Stomach smooth muscle (tissue), 2 donors: Measurements from ENCODE around the gene FOXO4.
A peak's percentile ranks its signal among the peaks of the same experiment; 100 is the strongest.

ENCODE experiments used
- H3K27ac ChIP-seq: one replicate; pipeline ENCODE4 v1.7.0; 2013; ENCODE audit warnings: mild to moderate bottlenecking, low read length, inconsistent platforms
- H3K27me3 ChIP-seq, 2 donors: one replicate each; pipeline ENCODE4 v1.7.0; 2013; ENCODE audit warnings: low read length in 2 of 2; ENCODE audit not compliant: insufficient read depth in 2 of 2, control insufficient read depth in 1 of 2
- H3K36me3 ChIP-seq, 2 donors: one replicate each; pipeline ENCODE4 v1.7.0; 2013; ENCODE audit warnings: low read length in 2 of 2; ENCODE audit not compliant: control insufficient read depth in 2 of 2, insufficient read depth in 2 of 2
- H3K4me1 ChIP-seq: one replicate; pipeline ENCODE4 v1.7.0; 2013; ENCODE audit warnings: low read length; ENCODE audit not compliant: control insufficient read depth, insufficient read depth
- H3K4me3 ChIP-seq, 2 donors: one replicate each; pipeline ENCODE4 v1.7.0; 2013; ENCODE audit warnings: low read length in 2 of 2
- H3K9ac ChIP-seq, 2 donors: one replicate each; pipeline ENCODE4 v1.7.0; 2013; ENCODE audit warnings: low read length in 2 of 2, mild to moderate bottlenecking in 1 of 2
- H3K9me3 ChIP-seq, 2 donors: one replicate each; pipeline ENCODE4 v1.7.0; 2013; ENCODE audit warnings: low read length in 2 of 2; ENCODE audit not compliant: control insufficient read depth in 2 of 2
- donor health status: healthy.
- donor health status: Pancreatic carcinoma.

Gene FOXO4

DNA sequence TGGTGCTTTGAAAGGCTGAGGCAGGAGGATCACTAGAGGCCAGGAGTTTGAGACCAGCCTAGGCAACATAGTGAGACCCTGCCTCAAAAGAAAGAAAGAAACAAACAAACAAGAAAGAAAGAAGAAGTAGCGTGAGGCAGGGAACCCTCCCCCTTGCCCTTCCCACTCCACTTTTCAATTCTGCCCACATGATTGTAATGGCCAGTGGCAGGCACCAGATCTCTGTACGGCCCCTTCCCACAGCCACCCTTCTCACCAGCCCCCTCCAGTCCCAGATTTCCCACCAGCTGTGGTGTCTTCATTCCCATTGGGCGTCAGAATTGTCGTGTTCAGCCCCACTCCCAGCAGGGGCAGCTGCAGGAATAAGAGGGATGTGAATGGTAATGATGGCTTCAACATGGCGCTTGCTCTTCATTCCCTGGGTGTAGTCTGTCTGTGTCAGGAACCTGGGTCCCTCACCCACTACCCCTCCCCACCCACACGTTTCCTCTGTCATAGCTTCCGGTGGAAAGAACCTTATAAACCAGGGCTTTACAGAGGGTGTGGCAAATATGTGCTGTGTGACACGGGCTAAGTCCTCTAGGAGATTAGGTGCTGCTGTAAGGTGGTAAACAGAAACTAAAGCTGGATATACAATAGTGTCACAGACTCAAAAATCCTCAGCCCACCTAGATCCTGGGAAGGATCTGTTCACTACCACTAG, 15.6 kb downstream of the FOXO4 start, which contains the start of gene IL2RG:
Gene IL2RG (minus strand): TSS at position 437 of the 703 bp plus-strand sequence. CDS start 38 bp downstream, at position 399.
- H3K36me3 ChIP-seq, result no peaks in the 10 kb centered on the region
- peaks cover 0 to 24% of the 10 kb centered on the region in 2 donors for H3K27me3 ChIP-seq
- no peak within 1 kb of the TSS for H3K27ac ChIP-seq
- no peak within 1 kb of the TSS for H3K4me3 ChIP-seq
- no peaks in the 10 kb centered on the region for H3K9me3 ChIP-seq
- no peak within 1 kb of the TSS for H3K9ac ChIP-seq
- peaks cover 2% of the 10 kb centered on the region for H3K4me1 ChIP-seq

DNA sequence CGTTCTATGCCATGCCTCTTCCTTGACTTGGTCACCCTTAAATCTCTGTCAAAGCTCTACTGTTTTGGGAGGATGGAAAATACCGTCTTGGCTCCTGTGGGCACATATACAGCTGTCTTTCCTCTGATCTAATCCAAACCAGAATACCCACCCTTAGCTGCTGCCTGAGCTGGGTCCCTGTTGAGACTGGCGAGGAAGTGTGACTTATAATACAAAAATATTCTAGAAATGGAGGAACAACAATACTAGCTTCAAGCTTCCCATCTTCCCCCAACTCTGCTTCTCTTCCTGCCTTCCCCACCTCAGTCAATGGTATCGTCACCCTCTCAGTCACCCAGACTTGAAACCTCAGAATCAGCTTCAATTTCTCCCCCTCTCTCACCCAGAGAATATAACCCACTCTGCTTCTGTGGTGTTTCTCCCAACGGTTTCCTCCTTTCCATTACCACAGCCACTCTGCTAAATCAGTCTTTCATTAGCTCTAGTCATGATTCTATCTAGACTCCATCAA, 16.3 kb downstream of the FOXO4 start:
- Histone ChIP-seq H3K27me3 (peaks cover 0 to 21% of the 10 kb centered on the region in 2 donors), H3K9ac (no peak overlapping the region), H3K4me3 (no peak overlapping the region), H3K4me1 (peaks cover 2% of the 10 kb centered on the region), H3K27ac (no peak overlapping the region), H3K36me3 (no peaks in the 10 kb centered on the region), H3K9me3 (no peaks in the 10 kb centered on the region)

DNA sequence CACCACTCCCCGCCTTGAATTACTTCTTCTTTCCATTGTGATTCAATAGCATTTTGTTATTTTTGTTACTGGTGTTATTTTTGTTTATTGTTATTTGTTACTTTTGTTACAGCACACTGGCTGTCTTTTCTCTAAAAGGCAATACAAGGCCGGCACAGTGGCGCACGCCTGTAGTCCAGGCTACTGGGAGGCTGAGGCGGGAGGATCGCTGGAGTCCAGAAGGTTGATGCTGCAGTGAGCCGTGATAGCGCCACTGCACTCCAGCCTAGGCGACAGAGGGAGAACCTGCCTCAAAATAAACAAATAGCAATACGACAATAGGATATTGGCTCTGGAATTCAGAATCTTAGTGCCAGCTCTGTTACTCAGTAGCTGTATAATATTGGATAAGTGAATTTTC, 21.7 kb downstream of the FOXO4 start:
- Histone ChIP-seq H3K9ac (no peak overlapping the region), H3K27ac (no peak overlapping the region), H3K36me3 (peaks cover 15 to 16% of the 10 kb centered on the region in 2 donors), H3K9me3 (no peaks in the 10 kb centered on the region), H3K27me3 (peaks cover 0 to 3% of the 10 kb centered on the region in 2 donors), H3K4me3 (no peak overlapping the region), H3K4me1 (peaks cover 6% of the 10 kb centered on the region)

DNA sequence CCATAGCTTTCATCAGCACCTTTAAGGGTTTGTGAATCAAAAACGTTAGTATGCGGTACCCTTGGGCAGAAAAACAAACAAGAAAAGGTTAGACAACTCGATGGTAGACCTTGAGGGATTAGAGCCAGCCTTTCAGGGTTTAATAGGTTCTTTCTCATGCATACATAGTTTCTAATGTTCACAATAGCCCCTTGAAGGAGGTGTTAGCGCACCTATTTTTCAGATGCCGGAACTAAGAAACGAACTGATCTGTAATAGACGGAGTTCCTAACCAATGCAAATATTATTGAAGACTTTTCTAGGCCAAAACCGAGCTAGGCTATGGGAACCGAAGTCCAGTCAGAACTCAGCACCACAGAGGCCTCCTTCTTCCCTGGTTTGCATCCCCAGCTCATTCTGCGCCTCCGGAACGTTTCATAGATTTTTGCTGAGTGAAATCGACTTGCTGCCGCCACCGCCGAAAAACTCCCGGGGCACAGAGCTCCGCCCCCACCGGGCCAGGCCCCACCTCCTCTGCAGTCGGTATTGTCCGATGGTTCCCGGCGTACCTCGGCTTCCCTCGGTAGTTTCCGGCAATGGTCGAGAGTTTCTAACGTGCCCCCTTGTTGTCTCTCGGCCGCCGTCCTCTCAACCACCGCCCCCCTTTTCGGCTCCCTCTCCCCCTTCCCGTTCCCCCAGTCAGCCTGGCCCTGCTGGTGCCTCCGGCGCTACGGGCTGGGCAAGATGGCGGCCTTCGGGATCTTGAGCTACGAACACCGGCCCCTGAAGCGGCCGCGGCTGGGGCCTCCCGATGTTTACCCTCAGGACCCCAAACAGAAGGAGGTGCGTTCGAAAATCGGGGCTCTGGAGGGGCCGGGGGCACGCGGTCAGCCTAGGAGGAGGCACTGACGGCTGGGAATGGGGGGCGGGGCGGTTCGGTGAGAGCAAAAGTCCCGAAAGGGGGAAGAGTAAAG, 22.7 kb downstream of the FOXO4 start, which contains the start of gene MED12:
Gene MED12 (plus strand): TSS at position 565 of the 953 bp plus-strand sequence. CDS start 159 bp downstream, at position 724.
- H3K4me3 ChIP-seq, result peak within 1 kb of the TSS; percentile 70 to 73
- H3K27ac ChIP-seq, result peak within 1 kb of the TSS; percentile 49
- peaks cover 6% of the 10 kb centered on the region for H3K4me1 ChIP-seq
- H3K9me3 ChIP-seq, result no peaks in the 10 kb centered on the region
- H3K36me3 ChIP-seq, result peaks cover 25% of the 10 kb centered on the region in 2 donors
- peak within 1 kb of the TSS; percentile 72 to 73 for H3K9ac ChIP-seq
- H3K27me3 ChIP-seq, result peaks cover 0 to 3% of the 10 kb centered on the region in 2 donors

DNA sequence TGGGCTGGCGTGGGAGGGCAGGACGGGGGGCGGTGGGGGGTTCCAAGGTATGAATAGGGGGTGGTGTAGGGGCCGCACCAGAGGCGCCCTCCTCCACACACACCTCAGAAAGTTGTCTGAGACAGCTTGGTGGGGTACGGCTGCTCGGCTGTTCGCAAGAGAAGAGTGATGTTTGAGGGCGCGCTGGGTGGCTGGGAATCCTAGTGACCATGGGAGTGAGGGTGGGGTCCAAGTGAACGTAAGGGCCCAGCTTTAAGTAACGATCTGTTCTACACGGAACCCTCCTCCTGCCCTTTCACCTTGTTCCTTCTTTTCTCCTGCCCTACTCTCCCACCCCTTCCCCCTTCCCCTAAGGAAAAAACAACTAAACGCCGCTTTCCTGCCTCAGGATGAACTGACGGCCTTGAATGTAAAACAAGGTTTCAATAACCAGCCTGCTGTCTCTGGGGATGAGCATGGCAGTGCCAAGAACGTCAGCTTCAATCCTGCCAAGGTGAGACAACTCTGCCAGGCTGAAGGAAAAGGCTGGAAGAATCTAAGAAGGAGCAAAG, 23.4 kb downstream of the FOXO4 start:
- peak overlapping the region; percentile 70 to 73 for H3K4me3 ChIP-seq
- no peaks in the 10 kb centered on the region for H3K9me3 ChIP-seq
- H3K27ac ChIP-seq, result peak overlapping the region; percentile 49
- H3K9ac ChIP-seq, result peak overlapping the region; percentile 58 to 73
- H3K27me3 ChIP-seq, result peaks cover 0 to 5% of the 10 kb centered on the region in 2 donors
- peaks cover 31 to 32% of the 10 kb centered on the region in 2 donors for H3K36me3 ChIP-seq
- peaks cover 6% of the 10 kb centered on the region for H3K4me1 ChIP-seq

DNA sequence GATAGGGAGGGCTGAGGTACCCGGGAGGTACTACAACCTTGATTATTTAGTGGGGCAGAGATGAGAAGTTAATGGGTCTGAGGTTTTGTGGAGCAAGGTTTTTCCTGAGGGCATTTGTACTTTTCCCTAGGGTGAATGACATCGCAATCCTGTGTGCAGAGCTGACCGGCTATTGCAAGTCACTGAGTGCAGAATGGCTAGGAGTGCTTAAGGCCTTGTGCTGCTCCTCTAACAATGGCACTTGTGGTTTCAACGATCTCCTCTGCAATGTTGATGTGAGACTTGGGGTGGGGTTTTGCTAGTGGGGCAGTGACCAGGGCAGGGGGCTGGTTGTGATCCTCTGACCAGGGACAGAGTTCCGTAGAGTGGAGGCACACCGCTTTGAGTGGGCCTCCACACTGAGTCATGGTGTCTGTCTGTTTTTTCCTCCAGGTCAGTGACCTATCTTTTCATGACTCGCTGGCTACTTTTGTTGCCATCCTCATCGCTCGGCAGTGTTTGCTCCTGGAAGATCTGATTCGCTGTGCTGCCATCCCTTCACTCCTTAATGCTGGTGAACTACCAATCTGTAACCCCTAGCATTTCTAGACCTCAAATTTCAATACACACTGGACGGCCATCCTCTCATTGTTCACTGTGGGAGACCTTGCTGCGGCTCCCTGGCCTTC, 32.6 kb downstream of the FOXO4 start:
- Histone ChIP-seq H3K9ac (no peak overlapping the region), H3K4me1 (peaks cover 4% of the 10 kb centered on the region), H3K4me3 (no peak overlapping the region), H3K27me3 (peaks cover 0 to 14% of the 10 kb centered on the region in 2 donors), H3K9me3 (no peaks in the 10 kb centered on the region), H3K27ac (no peak overlapping the region), H3K36me3 (peaks cover 47 to 66% of the 10 kb centered on the region in 2 donors)

DNA sequence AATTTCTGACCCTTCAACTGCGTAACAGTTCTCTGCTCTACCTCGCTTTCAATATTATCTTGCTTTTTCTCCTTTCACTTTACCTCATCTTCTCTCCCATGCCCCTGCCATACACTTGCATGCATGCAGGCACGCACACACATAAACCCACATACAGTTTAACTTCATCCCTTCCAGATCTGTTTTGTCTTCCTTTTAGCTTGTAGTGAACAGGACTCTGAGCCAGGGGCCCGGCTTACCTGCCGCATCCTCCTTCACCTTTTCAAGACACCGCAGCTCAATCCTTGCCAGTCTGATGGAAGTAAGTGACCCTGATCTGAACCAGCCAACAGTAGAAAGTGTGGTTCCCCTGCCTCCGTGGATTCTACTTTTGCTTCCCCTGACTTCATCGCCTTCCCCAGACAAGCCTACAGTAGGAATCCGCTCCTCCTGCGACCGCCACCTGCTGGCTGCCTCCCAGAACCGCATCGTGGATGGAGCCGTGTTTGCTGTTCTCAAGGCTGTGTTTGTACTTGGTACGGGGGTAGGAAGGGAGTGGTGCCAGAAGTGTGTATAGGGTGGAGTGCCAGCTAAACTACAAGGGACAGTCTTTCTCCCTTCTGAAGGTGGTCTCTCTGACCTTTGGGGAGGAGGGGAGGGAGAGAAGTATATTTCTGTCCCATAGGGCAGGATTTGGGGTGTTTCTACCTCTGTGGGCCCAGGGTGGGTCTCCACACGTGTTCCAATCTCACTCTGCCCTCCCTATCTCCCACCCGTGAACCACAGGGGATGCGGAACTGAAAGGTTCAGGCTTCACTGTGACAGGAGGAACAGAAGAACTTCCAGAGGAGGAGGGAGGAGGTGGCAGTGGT, 33.5 kb downstream of the FOXO4 start:
- Histone ChIP-seq H3K9ac (no peak overlapping the region), H3K4me1 (peaks cover 4% of the 10 kb centered on the region), H3K4me3 (no peak overlapping the region), H3K9me3 (no peaks in the 10 kb centered on the region), H3K36me3 (peaks cover 39 to 59% of the 10 kb centered on the region in 2 donors), H3K27me3 (peaks cover 0 to 12% of the 10 kb centered on the region in 2 donors), H3K27ac (no peak overlapping the region)

DNA sequence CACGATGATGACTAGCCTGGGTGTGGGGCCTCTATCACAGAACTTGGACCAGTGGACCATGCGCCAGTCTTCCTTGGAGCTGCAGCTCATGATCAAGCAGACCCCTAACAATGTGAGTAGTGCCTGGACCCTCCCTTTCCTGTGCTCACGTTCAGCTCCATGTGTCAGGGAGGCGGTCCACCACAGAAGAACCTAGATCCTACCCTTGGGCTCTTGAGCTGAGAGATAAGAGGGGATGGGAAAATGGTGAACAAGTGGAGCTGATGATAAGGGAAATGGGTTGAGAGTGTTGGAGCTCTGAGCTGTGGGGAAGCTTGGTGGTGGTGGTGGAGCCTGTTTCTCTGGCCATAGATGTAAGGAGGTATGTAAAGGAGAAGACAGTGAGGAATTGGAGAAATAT, 35.9 kb downstream of the FOXO4 start:
- H3K4me3 ChIP-seq, result no peak overlapping the region
- peaks cover 39 to 50% of the 10 kb centered on the region in 2 donors for H3K36me3 ChIP-seq
- H3K27me3 ChIP-seq, result peaks cover 0 to 10% of the 10 kb centered on the region in 2 donors
- H3K4me1 ChIP-seq, result peaks cover 4% of the 10 kb centered on the region
- H3K27ac ChIP-seq, result no peak overlapping the region
- H3K9me3 ChIP-seq, result no peaks in the 10 kb centered on the region
- no peak overlapping the region for H3K9ac ChIP-seq

DNA sequence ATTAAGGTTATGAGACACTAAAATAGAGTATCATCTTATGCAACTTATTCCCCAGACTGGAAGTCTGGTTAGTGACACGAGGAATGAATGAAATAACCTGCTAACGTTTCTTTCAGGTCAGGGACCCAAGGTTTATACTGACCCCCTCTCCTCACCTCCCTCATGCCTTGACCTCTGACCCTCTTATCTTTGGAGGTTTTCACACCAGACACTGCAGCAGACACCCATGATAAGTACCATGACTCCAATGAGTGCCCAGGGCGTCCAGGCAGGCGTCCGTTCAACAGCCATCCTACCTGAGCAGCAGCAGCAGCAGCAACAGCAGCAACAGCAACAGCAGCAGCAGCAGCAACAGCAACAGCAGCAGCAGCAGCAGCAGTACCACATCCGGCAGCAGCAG, 44.8 kb downstream of the FOXO4 start:
- H3K9ac ChIP-seq, result no peak overlapping the region
- no peak overlapping the region for H3K4me3 ChIP-seq
- H3K27ac ChIP-seq, result no peak overlapping the region
- H3K4me1 ChIP-seq, result peaks cover 14% of the 10 kb centered on the region
- H3K9me3 ChIP-seq, result no peaks in the 10 kb centered on the region
- peaks cover 0 to 9% of the 10 kb centered on the region in 2 donors for H3K27me3 ChIP-seq
- H3K36me3 ChIP-seq, result peaks cover 21 to 30% of the 10 kb centered on the region in 2 donors
